NCI-H446 treated with DMSO at 0.1 percent for 48 hours (cell line): ENCODE measurements around the gene GPATCH2.
"Not testable (repeated sequence)": the region's sequence is repeated elsewhere in the genome, so short reads cannot be mapped to it uniquely, and the experiment has no call there.

Experiments
- DNase-seq: peaks from one replicate; lab custom pipeline; 2025; lab: John Stamatoyannopoulos, UW

Gene GPATCH2

GRCh38 chr1:217584286-217584811 lies 46.5 kb downstream of the GPATCH2 start:
- not testable (repeated sequence) for DNase-seq

- no peak for DNase-seq
These were observed 53.6 kb downstream of the GPATCH2 start for GRCh38 chr1:217577336-217577735.

GRCh38 chr1:217574265-217574949 lies 56.5 kb downstream of the GPATCH2 start:
- no peak for DNase-seq

- DNase-seq = no peak
These were observed 61.9 kb downstream of the GPATCH2 start for GRCh38 chr1:217569021-217569420.

- no peak for DNase-seq
These were observed 62.7 kb downstream of the GPATCH2 start for GRCh38 chr1:217568200-217568599.

- DNase-seq = no peak
These were observed 66.1 kb downstream of the GPATCH2 start for GRCh38 chr1:217564833-217565232.

- no peak for DNase-seq
These were observed 66.7 kb downstream of the GPATCH2 start for GRCh38 chr1:217564207-217564606.

- DNase-seq = no peak
These were observed 67.7 kb downstream of the GPATCH2 start for GRCh38 chr1:217563179-217563578.

- DNase-seq = no peak
These were observed 68.5 kb downstream of the GPATCH2 start for GRCh38 chr1:217562229-217562878.

GRCh38 chr1:217561446-217561845 lies 69.4 kb downstream of the GPATCH2 start:
- DNase-seq = no peak

GRCh38 chr1:217554849-217555248 lies 76.0 kb downstream of the GPATCH2 start:
- peak; percentile 58 for DNase-seq

- peak; percentile 40 for DNase-seq
These were observed 76.9 kb downstream of the GPATCH2 start for GRCh38 chr1:217553949-217554509.

- DNase-seq = no peak
These were observed 78.4 kb downstream of the GPATCH2 start for GRCh38 chr1:217552339-217552951.

- no peak for DNase-seq
These were observed 88.1 kb downstream of the GPATCH2 start for GRCh38 chr1:217542837-217543236.

- no peak for DNase-seq
These were observed 88.6 kb downstream of the GPATCH2 start for GRCh38 chr1:217542136-217542777.

- DNase-seq = no peak
These were observed 90.6 kb downstream of the GPATCH2 start for GRCh38 chr1:217540321-217540720.

- DNase-seq = no peak
These were observed 91.4 kb downstream of the GPATCH2 start for GRCh38 chr1:217539510-217539909.

GRCh38 chr1:217535601-217536377 lies 95.1 kb downstream of the GPATCH2 start:
- DNase-seq = no peak

- DNase-seq = peak; percentile 67
These were observed 96.3 kb downstream of the GPATCH2 start for GRCh38 chr1:217534566-217534965.

- no peak for DNase-seq
These were observed 102.6 kb downstream of the GPATCH2 start for GRCh38 chr1:217528271-217528670.

GRCh38 chr1:217527151-217527550 lies 103.7 kb downstream of the GPATCH2 start:
- DNase-seq = no peak
